Activated T-cell treated with anti-CD3 and anti-CD28 coated beads, Interleukin-2, amount 50 U/mL, for 72 hours (primary cell): ENCODE measurements around the gene CCR5AS.

ENCODE experiments used
- ATAC-seq, 2 donors: fragments of 150-1000 bp; cut with Tn5 transposase; replicated peaks in 1 of 2; 2 replicates each; pipeline ENCODE4 v1.10.0; 2021; ENCODE audit warnings: moderate library complexity in 2 of 2, mild to moderate bottlenecking in 1 of 2
- DNase-seq, 2 donors: peaks; one replicate each; pipeline ENCODE4 v3.0.0; 2021 to 2022; ENCODE audit warnings: mixed read lengths in 1 of 2
- H3K27ac Mint-ChIP-seq: one replicate; pipeline ENCODE4 v1.8.0; 2022; ENCODE audit warnings: mild to moderate bottlenecking, moderate library complexity, mixed read lengths
- H3K27me3 Mint-ChIP-seq: one replicate; pipeline ENCODE4 v1.8.0; 2022; ENCODE audit warnings: low read depth, mixed read lengths
- H3K36me3 Mint-ChIP-seq, 2 donors: one replicate each; pipeline ENCODE4 v1.8.0; 2022; ENCODE audit warnings: mixed read lengths in 2 of 2, mild to moderate bottlenecking in 1 of 2; ENCODE audit not compliant: insufficient read depth in 2 of 2
- H3K4me1 Mint-ChIP-seq: one replicate; pipeline ENCODE4 v1.8.0; 2022; ENCODE audit warnings: low read depth, mixed read lengths
- H3K4me3 Mint-ChIP-seq, 2 donors: one replicate each; pipeline ENCODE4 v1.8.0; 2022; ENCODE audit warnings: mild to moderate bottlenecking in 2 of 2, mixed read lengths in 2 of 2, moderate library complexity in 2 of 2
- H3K9me3 Mint-ChIP-seq, 2 donors: one replicate each; pipeline ENCODE4 v1.8.0; 2022; ENCODE audit warnings: mixed read lengths in 2 of 2

The CCR5AS gene

DNA sequence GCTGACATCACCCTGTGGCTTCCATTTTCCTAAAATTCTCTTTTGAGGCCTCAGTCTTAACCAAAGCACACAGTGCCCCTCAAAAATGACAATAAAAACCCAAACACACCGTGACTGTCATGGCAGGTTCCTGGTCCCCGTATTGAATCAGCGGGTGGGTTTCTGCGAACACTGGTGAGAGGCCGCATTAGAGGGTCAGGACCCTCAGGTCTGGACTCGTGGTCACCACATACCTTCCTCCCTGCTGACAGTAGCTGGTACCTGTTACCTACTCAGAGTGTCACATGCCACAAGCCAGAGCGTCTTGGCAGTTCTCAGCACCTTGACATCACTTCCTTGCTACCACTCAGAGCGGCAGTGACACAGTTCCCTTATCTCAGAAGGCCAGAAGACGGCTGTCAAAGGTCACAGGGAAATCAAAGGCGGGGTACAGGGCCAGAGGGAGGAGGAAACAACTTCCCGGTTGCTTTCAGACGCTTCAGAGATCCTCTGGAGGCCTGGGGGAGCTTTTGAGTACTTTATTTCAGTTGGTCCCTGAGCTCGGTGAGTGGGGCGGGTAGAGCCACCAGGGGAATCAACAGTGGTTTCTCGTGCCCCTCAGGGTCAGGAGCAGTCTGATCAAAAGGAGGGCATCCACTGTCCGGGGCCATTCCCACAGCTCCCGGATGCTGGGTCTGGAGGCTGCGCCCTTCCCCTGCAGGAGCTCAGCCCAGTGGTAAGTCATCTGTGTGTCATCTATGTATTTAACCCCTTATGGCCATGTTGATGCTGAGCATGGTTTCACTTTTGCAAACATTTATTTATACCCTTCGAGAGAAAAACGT is at the start of gene CCR5AS, which contains the start of gene CCRL2:
Gene CCR5AS (minus strand): TSS at position 279 of the 824 bp plus-strand sequence.
Gene CCRL2 (plus strand): TSS at position 472 of the 824 bp plus-strand sequence. CDS start 821 bp downstream, outside the sequence.
- Mint-ChIP-seq H3K27me3 (peaks cover 8% of the 10 kb centered on the region), H3K4me3 (peak within 1 kb of the TSS; percentile 83 to 88), H3K27ac (peak within 1 kb of the TSS; percentile 90), H3K9me3 (no peaks in the 10 kb centered on the region), H3K4me1 (peaks cover 41% of the 10 kb centered on the region), H3K36me3 (no peaks in the 10 kb centered on the region)
- ATAC-seq (peak; percentile 91 to 94), DNase-seq (peak; percentile 36 to 47)

DNA sequence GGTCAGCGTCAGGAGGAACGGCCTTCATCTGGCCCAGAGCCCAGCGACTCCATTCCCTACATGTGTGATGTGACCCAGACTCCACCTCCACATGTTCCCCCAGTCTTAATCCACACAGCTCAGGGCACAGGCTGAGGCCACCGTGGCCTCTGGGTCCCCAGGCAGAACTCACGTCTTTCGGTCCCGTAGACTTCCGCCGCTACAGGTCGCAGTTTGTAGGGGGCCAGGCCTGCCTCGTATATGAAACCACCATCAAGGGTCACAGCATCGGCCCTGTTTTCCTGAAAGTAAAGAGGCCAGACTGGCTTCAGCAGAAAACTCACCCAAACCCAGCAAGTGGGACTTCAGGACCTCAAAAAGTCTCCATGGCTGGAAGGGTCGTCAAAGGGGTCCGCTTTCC is 49.3 kb upstream of the CCR5AS start:
- Mint-ChIP-seq H3K36me3 (peaks cover 0 to 3% of the 10 kb centered on the region in 2 donors), H3K9me3 (peaks cover 0 to 3% of the 10 kb centered on the region in 2 donors), H3K4me1 (no peaks in the 10 kb centered on the region), H3K4me3 (no peak overlapping the region), H3K27ac (no peak overlapping the region), H3K27me3 (peaks cover 38% of the 10 kb centered on the region)
- ATAC-seq (no peak), DNase-seq (no peak)

DNA sequence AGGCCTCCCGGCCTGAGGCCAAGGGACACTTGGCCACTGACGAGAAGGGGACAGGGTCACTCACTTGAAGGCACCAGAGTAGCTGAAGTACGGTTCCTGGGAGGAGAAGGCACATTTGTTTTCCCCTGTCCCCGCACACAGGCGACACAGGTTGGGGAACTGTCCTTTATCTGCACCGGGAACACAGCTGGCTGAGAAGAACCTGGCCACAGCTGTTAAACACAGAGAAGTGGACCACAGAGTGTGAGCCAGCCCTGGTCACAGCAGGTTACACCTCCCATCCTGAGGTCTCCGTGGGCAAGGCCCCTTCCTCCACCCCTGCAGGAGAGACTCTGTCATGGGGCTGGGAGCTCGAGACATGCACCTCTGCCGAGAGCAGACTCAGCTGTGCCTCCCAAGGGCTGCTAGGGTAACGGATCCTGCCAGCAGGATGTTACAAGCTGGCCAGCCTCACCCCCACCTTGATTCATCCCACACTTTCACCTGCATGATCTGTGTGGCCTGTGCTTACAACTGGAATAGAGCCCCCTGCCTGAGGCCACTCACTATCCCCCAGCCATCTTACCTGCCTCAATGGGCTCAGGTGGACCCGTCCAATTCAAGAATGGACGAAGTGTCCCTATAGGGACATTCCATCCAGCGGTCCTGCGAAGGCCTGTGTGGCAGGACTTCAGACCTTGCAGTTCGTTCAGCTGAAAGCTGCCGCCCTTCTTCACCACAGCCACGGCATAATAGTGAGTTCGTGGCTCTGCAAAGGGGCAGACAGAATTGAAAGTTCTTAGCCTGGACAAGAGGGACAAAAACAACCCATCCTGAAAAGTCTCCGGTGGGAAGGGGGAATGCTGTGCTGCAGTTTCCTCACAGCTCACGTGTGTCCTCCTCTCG is 48.6 kb upstream of the CCR5AS start:
- peaks cover 39% of the 10 kb centered on the region for H3K27me3 Mint-ChIP-seq
- no peak overlapping the region for H3K4me3 Mint-ChIP-seq
- H3K27ac Mint-ChIP-seq, result no peak overlapping the region
- no peak for DNase-seq
- no peak for ATAC-seq
- no peaks in the 10 kb centered on the region for H3K4me1 Mint-ChIP-seq
- H3K9me3 Mint-ChIP-seq, result no peaks in the 10 kb centered on the region
- no peaks in the 10 kb centered on the region for H3K36me3 Mint-ChIP-seq

DNA sequence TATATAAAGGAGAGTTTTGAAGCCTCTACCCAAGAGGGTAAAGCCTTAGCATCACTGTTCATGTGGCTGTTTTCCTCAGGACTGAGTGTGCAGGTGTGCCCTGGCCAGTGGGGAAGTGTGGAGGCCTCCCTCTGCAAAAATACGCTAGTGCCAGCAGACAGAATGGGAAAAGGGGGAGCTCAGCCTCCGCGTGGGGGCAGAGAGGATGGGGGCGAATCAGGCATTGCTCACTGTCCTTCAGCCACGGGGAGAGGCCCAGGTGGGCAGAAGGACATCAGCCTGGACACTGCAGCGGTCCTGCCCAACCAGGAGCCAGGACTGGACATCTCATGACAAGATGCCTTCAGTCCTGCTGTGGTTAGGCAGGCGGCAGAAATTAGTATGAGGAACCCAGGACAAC is 47.7 kb upstream of the CCR5AS start:
- Mint-ChIP-seq H3K9me3 (no peaks in the 10 kb centered on the region), H3K4me1 (no peaks in the 10 kb centered on the region), H3K27ac (no peak overlapping the region), H3K27me3 (peaks cover 31% of the 10 kb centered on the region), H3K4me3 (no peak overlapping the region), H3K36me3 (no peaks in the 10 kb centered on the region)
- ATAC-seq (no peak), DNase-seq (no peak)

DNA sequence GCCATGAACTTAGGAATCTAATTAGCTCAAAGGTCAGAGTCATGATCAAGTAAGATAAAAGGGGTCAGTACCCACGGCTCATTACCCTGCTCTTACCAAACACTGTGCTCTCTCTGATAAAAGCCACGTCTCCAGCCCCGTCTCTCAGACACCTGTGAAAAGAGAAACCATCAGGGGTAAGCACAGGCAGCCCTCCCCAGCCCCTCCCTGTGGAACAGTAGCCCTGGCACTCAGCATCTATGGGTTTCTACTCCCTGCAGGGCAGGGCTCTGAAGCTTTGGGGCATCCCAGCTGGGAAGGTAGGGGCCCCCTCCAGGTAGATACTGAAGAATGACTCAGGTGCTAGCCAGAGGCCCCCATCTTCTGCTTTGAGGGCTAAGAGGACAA is 47.3 kb upstream of the CCR5AS start:
- DNase-seq, result no peak
- H3K27me3 Mint-ChIP-seq, result peaks cover 27% of the 10 kb centered on the region

DNA sequence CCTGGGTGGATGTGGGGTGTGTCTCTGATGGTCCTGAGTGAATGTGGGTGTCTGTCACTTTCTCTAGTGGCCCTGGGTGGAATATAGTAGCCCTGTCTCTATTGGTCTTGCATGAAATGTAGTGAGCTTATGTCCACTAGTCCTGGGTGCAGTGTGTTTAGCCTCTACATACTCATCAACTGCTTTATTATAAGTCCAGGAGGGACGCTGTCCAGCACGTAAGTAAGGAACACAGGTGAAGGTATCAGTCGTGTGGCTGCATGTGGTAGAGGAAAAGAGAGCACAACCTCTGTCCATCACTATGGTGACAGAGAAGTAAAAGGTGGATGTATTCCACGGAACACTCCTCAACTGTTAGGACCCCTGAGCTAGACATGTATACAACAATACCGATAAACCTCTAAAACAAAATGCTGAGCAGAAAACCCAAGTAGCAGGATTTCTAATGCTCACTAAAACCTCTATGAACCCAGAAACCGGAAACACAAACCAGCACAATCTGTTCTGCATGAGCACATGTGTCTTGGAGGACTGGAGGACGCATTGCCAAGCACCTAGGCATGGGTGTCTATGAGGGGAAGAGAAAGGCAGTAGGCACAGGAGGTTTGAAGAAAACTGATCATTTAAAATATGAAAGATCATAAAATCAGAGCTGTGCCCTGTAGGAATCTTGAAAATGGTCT is 46.8 kb upstream of the CCR5AS start:
- Mint-ChIP-seq H3K4me1 (no peaks in the 10 kb centered on the region), H3K27ac (no peak overlapping the region), H3K36me3 (no peaks in the 10 kb centered on the region), H3K9me3 (no peaks in the 10 kb centered on the region), H3K27me3 (peaks cover 23% of the 10 kb centered on the region), H3K4me3 (no peak overlapping the region)
- no peak for ATAC-seq
- DNase-seq, result no peak

More for the DNA sequence above, 47.3 kb upstream of the CCR5AS start:
- no peaks in the 10 kb centered on the region for H3K4me1 Mint-ChIP-seq
- no peaks in the 10 kb centered on the region for H3K9me3 Mint-ChIP-seq
- H3K4me3 Mint-ChIP-seq, result no peak overlapping the region
- H3K27ac Mint-ChIP-seq, result no peak overlapping the region
- no peaks in the 10 kb centered on the region for H3K36me3 Mint-ChIP-seq
- ATAC-seq, result no peak

DNA sequence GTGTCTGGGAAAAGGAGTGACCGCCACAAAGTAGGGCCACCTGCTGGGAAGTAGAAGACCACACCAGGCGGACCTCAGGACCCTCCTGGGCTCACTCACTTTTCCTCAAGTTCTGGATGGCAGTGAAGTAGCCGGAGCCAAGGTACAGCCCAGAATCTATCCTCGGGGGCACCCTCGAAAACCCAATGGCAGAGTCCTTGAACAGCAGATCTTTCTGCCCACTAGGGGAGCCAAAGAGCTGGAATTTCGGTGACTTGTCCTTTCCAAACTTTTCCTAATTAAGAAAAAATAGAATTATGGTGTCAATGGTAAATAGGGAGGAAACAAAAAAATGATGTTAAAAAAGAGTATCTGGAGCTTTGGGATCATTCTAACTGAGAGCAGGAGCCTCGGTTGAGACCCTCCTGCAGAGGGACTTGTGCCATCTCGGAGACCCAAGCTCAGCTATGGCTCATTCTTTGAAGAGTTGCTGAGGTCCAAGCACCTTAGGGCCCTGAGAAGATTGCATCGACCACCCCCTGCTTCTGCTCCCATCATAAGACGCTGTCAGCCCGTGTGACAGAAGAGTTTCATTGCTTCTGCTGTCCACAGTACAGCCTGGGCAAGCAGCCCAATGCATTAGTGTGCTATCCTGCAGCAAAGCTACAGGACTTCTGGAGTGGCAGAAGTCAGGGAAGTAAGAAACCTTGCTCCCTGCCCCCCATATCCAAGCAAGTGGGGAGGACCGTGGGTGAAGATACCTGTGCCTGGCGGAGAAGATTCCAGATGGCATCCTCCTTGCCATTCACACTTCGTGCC is 43.1 kb upstream of the CCR5AS start:
- Mint-ChIP-seq H3K9me3 (no peaks in the 10 kb centered on the region), H3K27ac (no peak overlapping the region), H3K4me3 (no peak overlapping the region), H3K4me1 (no peaks in the 10 kb centered on the region), H3K36me3 (no peaks in the 10 kb centered on the region), H3K27me3 (peaks cover 29% of the 10 kb centered on the region)
- no peak for ATAC-seq
- no peak for DNase-seq

DNA sequence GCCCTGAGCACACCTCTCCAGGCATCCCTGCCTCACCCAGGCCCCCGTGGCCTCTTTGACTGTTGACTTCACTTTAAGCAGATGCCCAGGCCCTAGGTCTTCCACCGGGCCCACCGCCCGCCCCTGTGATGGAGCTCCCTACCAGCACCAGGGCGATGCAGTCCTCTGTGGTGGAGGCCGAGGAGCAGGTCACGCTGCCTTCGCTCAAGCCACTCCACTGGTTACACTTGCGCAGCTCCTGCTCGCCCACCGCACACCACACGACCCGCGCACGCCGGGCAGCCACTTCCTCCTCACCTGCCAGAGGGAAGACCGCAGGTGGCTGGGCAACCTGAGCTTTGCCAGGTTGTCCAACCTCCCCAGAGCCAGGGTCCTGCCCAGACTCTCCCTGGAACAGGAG is 41.9 kb upstream of the CCR5AS start:
- H3K9me3 Mint-ChIP-seq, result no peaks in the 10 kb centered on the region
- no peak overlapping the region for H3K27ac Mint-ChIP-seq
- no peak for ATAC-seq
- H3K27me3 Mint-ChIP-seq, result peaks cover 26% of the 10 kb centered on the region
- no peaks in the 10 kb centered on the region for H3K4me1 Mint-ChIP-seq
- H3K36me3 Mint-ChIP-seq, result no peaks in the 10 kb centered on the region
- no peak for DNase-seq
- H3K4me3 Mint-ChIP-seq, result no peak overlapping the region

DNA sequence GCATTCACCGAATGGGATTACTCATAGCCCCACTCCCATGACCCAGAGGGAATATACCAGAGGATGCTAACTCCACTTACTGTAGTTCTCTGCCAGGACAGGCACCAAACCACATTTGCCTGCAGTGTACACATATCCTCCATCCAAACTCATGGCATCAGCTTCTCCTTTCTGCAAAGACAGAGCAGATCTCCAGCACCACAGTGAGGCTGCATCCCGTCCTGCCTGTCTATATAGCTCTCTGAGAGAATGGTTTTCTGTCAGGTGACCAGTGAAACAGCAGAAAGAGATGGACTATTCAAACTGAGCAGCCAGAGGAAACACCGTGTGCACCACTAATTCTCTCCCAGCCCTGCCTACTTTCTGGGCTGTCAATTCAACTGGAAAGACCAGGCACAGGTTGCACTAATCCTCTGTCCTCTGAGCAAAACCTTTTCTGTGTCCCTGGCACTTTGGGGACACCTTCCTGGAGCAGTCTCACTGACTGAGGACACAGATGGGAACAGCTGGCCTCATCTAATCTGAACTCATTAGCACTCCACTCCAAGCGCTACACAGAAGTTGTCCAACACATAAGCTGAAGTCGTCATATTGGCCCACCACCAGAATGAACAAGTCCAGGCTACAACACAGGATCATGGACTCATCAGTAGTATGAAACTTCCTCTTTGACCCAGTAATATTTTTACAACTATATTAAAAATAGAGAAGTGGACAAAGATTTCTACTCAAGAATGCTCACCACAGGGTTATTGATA is 40.5 kb upstream of the CCR5AS start:
- no peak for ATAC-seq
- no peaks in the 10 kb centered on the region for H3K4me1 Mint-ChIP-seq
- peaks cover 15% of the 10 kb centered on the region for H3K27me3 Mint-ChIP-seq

DNA sequence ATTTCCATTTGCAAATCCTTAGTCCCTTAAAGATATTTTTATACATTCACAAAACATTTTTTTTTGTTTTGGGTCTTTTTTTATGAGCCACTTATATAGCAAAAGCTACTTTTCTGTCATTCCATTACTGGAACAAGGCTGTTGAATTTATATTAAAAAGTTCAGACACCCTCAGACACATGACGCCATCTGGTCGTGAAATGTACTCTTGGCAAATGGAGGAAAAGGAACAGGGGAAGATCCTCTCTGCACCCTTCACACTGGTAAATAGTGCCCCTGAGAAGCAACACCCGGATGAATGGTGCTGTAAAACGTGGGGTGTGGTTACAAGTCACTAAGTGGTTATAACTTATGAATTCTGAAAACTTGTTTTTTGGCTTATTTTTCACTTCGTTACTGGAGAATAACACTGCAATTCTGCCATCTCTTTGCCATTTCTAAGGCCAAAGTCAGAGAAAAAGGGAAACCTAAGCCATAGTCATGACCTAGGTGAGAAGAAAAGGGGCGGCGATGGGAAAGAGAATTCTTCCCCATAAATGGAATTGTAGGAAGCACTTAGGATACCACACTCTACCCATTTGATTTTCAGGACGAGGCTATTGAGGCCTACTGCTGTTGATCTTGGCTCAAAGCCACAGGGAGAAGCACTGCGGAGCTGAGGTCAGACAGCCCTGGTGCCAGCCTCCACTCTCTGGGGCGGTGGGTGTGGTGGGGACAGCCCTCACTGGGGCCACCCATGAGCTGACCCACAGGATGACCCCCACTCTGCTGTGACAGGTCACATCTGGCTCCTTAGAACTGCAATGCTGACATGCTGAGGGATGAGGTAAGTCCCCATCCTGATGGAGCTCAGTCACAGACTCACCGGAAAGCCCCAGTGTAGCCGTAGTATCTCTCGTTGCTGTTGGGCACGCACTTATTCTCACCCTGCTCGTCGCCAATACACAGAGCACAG is 36.0 kb upstream of the CCR5AS start:
- DNase-seq, result peak in 1 of 2 donors; percentile 35

More for the DNA sequence above, 40.5 kb upstream of the CCR5AS start:
- no peak for DNase-seq
- no peaks in the 10 kb centered on the region for H3K36me3 Mint-ChIP-seq
- H3K27ac Mint-ChIP-seq, result no peak overlapping the region
- H3K9me3 Mint-ChIP-seq, result no peaks in the 10 kb centered on the region
- no peak overlapping the region for H3K4me3 Mint-ChIP-seq

More for the DNA sequence above, 36.0 kb upstream of the CCR5AS start:
- H3K36me3 Mint-ChIP-seq, result no peaks in the 10 kb centered on the region
- H3K27me3 Mint-ChIP-seq, result peaks cover 7% of the 10 kb centered on the region
- no peak overlapping the region for H3K27ac Mint-ChIP-seq
- no peaks in the 10 kb centered on the region for H3K9me3 Mint-ChIP-seq
- H3K4me3 Mint-ChIP-seq, result no peak overlapping the region
- peaks cover 20% of the 10 kb centered on the region for H3K4me1 Mint-ChIP-seq
- ATAC-seq, result no peak
